GM12874 (cell line): ENCODE measurements around the gene RPUSD1.

Source experiments
- TF ChIP-seq, protein P1 (sequence below): IDR thresholded peaks from 2 replicates; pipeline ENCODE4 v1.5.1; 2011; ENCODE audit warnings: low read depth, mild to moderate bottlenecking, control low read depth, low read length, moderate library complexity; ENCODE audit not compliant: insufficient read depth

The RPUSD1 gene

DNA sequence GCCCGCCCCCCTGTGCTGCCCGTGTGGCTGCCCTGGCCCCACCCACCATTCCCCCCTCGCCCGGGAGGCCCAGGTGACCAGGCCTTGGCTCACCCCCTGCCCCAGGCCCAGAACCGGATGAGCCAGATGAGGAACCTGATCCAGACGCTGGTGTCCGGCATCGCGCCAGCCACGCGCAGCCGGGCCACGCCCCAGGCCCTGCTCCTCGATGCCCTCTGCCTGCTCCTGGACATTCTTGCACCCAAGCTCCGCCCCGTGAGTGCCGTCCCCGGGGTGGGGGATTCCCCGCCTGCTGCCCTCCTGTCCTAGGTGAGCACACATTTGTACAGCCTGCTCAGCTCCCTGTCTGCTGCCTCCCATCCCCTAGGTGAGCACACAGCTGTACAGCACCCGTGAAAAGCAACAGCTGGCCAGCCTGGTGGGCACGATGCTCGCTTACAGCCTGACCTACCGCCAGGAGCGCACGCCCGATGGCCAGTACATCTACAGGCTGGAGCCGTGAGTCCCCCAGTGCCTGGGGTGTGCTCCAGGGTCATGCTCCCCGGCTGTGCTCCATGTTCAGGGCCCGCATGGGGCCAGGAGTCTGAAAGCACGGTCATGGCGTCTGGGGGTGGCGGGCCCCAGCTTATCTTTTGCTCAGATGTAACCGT lies 7.5 kb upstream of the RPUSD1 start:
- TF ChIP-seq, protein P1, sequence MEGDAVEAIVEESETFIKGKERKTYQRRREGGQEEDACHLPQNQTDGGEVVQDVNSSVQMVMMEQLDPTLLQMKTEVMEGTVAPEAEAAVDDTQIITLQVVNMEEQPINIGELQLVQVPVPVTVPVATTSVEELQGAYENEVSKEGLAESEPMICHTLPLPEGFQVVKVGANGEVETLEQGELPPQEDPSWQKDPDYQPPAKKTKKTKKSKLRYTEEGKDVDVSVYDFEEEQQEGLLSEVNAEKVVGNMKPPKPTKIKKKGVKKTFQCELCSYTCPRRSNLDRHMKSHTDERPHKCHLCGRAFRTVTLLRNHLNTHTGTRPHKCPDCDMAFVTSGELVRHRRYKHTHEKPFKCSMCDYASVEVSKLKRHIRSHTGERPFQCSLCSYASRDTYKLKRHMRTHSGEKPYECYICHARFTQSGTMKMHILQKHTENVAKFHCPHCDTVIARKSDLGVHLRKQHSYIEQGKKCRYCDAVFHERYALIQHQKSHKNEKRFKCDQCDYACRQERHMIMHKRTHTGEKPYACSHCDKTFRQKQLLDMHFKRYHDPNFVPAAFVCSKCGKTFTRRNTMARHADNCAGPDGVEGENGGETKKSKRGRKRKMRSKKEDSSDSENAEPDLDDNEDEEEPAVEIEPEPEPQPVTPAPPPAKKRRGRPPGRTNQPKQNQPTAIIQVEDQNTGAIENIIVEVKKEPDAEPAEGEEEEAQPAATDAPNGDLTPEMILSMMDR = no peak

DNA sequence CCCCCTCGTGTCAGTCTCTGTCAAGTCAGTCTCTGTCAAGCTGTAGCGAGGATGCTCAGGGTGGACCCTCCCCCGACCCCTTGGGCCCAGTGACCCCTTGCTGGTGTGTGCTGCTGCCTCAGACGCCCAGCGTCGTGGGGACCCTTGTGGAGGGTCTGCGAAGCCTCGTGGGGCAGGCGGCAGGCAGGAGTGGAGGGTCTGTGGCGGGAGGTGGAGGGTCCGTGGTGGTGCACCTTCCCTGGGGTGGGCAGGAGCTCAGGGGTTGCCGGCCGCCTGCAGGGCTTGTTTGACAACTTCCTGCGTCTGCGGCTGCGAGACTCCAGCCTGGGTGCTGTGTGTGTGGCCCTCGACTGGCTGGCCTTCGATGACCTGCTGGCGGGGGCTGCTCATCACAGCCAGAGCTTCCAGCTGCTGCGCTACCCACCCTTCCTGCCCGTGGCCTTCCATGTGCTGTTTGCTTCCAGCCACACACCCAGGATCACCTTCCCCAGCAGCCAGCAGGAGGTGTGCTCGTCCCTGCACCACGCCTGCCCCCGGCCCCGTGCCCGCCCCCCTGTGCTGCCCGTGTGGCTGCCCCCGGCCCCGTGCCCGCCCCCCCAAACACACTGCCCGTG lies 6.8 kb upstream of the RPUSD1 start:
- TF ChIP-seq, protein P1 = no peak

DNA sequence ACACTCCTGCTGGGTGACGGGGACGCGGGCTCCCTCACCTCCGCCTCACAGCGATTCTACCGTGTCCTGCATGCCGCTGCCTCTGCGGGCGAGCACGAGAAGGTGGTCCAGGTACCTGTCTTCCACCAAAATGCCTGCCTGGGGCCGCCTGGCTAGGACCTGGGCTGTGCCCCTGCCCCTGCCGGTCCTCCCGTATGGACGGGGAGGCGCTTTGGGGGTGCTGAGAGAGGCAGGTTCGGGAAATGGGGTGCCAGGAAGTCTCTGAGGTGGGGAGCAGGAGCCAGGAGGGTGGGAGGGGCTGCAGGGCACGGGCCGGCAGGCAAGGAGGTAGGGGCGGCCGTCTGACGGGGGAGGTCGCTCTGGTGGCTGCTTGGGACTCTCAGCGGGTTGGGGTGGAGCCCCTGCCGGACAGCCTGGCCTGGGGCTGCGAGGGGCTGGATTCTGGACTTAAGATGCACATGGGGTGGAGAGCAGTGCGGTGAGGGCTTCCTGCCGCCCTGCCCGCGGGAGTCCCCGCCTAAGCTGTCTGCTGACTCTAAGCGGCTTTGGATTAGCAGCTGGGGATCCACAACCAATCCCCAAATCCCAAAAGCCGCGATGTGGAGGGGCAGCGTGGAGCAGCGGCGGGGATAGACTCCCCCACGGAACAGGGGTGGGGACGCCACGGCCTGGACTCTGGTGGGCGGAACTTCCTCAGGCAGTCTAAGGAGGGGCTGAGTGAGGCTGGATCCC lies 6.1 kb upstream of the RPUSD1 start:
- TF ChIP-seq, protein P1 = no peak

DNA sequence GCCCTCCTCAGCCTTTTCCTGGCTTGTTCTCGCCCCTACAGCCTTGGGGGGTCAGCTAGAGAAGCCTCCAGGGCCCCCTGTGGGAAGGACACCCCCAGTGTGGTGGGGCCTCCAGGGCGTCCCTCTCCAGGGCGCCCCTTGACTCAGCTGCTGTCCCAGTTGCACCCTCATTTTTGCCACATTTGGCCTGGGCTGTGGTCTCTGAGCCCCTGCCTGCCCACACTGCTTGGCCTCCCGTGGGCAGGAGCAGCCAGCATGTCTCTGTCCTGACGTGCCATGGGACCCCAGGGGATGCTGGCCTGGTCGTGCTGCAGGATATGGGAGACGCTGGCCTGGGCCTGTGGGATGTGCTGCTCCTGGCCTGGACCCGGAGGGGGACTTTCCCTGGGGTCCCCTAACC lies 5.2 kb upstream of the RPUSD1 start:
- TF ChIP-seq, protein P1 = no peak

DNA sequence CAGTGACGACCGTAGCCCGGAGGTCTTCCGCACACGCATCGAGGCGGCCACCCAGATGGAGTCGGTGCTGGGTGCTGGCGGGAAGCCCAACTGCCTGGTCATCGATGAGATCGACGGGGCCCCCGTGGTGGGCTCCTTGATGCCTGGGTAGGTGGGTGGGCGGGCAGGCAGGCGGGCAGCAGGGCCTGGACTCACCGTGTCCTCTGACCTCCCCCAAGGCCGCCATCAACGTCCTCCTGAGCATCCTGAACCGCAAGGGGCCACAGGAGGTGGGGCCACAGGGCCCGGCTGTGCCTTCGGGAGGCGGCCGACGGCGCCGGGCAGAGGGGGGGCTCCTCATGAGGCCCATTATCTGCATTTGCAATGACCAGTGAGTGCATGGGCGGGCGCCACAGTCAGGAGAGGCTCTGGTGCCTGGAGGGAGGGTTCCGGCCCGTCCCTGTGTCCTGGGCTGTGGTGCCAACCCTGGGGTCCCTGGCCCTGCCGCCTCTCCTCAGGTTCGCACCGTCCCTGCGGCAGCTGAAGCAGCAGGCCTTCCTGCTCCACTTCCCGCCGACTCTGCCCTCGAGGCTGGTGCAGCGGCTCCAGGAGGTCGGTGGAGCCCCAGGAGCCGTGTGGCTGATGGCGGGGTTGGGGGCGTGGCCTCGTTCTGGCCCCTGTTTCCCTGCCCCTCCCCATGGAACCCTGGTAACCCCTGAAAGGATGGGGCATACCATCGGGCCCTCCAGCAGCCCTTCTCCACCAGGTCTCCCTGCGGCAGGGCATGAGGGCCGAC lies 4.2 kb upstream of the RPUSD1 start:
- TF ChIP-seq, protein P1 = no peak

DNA sequence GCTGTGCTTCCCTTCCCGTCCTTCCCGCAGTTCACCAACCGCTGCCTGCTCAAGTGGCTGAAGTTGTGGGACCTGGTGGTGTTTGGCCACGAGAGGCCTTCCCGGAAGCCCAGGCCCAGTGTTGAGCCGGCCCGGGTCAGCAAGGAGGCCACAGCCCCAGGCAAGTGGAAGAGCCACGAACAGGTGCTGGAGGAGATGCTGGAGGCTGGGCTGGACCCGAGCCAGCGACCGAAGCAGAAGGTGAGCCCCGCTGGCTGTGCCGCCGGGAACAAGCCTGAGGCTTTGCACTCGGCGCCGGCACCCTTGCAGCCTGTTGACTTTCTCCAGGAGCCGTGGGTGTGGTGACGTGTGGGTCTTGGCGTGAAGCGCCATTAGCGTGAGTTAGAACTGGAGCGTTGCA lies 3.0 kb upstream of the RPUSD1 start:
- TF ChIP-seq, protein P1 = no peak

DNA sequence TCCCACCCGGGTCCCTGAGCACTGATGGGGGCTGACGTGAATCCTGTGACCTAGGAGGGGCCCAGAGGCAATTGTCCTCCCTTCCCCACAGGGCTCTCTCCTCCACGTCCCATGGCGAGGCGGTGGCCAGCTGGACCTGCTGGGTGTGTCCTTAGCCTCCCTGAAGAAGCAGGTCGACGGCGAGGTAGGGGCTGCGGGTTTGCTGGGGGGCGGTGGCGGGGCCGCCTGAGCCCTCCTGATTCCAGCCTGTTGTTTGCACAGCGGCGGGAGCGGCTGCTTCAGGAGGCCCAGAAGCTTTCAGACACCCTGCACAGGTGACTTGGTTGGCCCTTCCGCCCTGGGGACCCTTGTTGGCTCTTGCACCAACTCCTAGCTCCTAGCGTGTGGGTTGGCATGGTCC lies 1.9 kb upstream of the RPUSD1 start:
- TF ChIP-seq, protein P1 = no peak
